AG04450 (cell line): ENCODE measurements around the gene SNX4. TPM values are rescaled to one million over a fixed set of nuclear protein-coding genes. Genes with fewer than 3 reads are reported as not detected.

Experiments used
- CTCF ChIA-PET: fragments of 300-600, 350-600 bp; formaldehyde crosslinking; extraction: SDS; loops from one replicate; lab custom pipeline; 2022; ENCODE audit warnings: antibody characterized with exemption, inconsistent platforms; lab: Charles Lee
- POLR2A ChIA-PET: fragments of 350-600 bp; formaldehyde crosslinking; extraction: SDS; loops from one replicate; lab custom pipeline; 2021; ENCODE audit warnings: antibody characterized with exemption, inconsistent platforms; lab: Yijun Ruan, JAX
- DNase-seq: peaks from one replicate; pipeline ENCODE4 v3.0.0-alpha.2; 2011; ENCODE audit warnings: low read depth, low spot score
- H3K27ac ChIP-seq: one replicate; pipeline ENCODE4 v1.5.1; 2012; ENCODE audit warnings: low read depth, low read length, control low read depth
- H3K27me3 ChIP-seq: one replicate; pipeline ENCODE4 v1.6.0; 2012; ENCODE audit warnings: low read length; ENCODE audit not compliant: control insufficient read depth, insufficient read depth
- H3K4me3 ChIP-seq: 2 replicates; pipeline ENCODE4 v1.5.1; 2011; ENCODE audit warnings: mild to moderate bottlenecking, low read depth, low read length, control low read depth
- H3K9me3 ChIP-seq: 2 replicates; pipeline ENCODE4 v1.5.1; 2012; ENCODE audit warnings: low read length; ENCODE audit not compliant: control insufficient read depth, insufficient read depth
- polyA plus RNA-seq: library from polyadenylated mRNA; depleted of rRNA; stranded (reverse); fragments of >200 nt; gene quantifications from 2 replicates; pipeline ENCODE4 v1.2.3, GENCODE V29; 2011
- TF ChIP-seq, protein P1 (sequence below): IDR thresholded peaks from 2 replicates; pipeline ENCODE4 v1.5.1; 2011; ENCODE audit warnings: low read depth, low read length, control low read depth, inconsistent platforms

Gene SNX4
- polyA plus RNA-seq, 1 experiment: 19.1 TPM

DNA sequence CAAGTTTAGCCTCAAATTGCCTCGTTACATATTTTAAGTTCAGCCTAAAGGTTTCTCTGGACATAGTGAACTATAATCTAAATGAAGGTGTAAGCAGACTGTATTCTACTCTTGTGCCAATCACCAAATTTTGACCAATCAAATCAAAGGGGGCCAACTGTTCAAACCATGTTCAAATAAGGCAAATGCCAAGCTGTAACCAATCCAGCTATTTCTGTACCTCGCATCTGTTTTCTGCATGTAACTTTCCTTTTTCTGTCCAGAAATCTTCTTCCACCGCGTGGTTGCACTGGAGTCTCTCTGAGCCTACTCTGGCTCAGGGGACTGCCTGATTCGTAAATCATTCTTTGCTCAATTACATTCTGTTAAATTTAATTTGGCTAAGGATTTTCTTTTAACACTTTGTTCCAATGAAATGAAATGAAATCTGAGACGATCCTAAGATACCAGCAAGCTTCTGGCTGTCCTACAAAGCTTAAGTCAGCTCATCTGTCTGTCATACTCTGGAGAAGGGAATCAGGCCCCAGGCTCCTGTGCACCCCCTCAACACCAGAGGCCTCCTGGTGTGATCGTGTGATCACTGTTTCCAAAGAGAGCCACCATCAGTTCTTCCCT is 91.7 kb downstream of the SNX4 start:
- ChIA-PET CTCF (interaction anchor here (1.1 kb wide), 3 partner anchors 9 to 158 kb away, joined by 3 to 4 read pairs (median 3); no protein-coding TSS in a partner anchor), POLR2A (no interaction called here)
- Histone ChIP-seq H3K4me3 (no peak overlapping the region), H3K9me3 (no peaks in the 10 kb centered on the region; the same call in 1 of the 2 replicates), H3K27me3 (no peaks in the 10 kb centered on the region), H3K27ac (no peak overlapping the region)
- TF ChIP-seq, protein P1, sequence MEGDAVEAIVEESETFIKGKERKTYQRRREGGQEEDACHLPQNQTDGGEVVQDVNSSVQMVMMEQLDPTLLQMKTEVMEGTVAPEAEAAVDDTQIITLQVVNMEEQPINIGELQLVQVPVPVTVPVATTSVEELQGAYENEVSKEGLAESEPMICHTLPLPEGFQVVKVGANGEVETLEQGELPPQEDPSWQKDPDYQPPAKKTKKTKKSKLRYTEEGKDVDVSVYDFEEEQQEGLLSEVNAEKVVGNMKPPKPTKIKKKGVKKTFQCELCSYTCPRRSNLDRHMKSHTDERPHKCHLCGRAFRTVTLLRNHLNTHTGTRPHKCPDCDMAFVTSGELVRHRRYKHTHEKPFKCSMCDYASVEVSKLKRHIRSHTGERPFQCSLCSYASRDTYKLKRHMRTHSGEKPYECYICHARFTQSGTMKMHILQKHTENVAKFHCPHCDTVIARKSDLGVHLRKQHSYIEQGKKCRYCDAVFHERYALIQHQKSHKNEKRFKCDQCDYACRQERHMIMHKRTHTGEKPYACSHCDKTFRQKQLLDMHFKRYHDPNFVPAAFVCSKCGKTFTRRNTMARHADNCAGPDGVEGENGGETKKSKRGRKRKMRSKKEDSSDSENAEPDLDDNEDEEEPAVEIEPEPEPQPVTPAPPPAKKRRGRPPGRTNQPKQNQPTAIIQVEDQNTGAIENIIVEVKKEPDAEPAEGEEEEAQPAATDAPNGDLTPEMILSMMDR: no peak
- no peak for DNase-seq

GRCh38 chr3:125418306-125418705 is 101.7 kb downstream of the SNX4 start:
- Histone ChIP-seq H3K4me3 (no peak overlapping the region), H3K27me3 (no peaks in the 10 kb centered on the region), H3K9me3 (peaks cover 4% of the 10 kb centered on the region; the same call in 1 of the 2 replicates), H3K27ac (no peak overlapping the region)
- no peak for DNase-seq
- POLR2A ChIA-PET: no interaction called here
- TF ChIP-seq, protein P1: no peak
- CTCF ChIA-PET: interaction anchor here (0.8 kb wide), 1 partner anchor 20 kb away, joined by 3 read pairs; no protein-coding TSS in a partner anchor

GRCh38 chr3:125416235-125416634 is 103.8 kb downstream of the SNX4 start:
- H3K4me3 ChIP-seq: no peak overlapping the region
- no peak overlapping the region for H3K27ac ChIP-seq
- peaks cover 4% of the 10 kb centered on the region; the same call in 1 of the 2 replicates for H3K9me3 ChIP-seq
- POLR2A ChIA-PET: interaction anchor here (0.7 kb wide), 2 partner anchors 348 to 422 kb away, joined by 5 to 6 read pairs; no protein-coding TSS in a partner anchor
- no peak for DNase-seq
- TF ChIP-seq, protein P1: no peak
- CTCF ChIA-PET: interaction anchor here (0.6 kb wide), 1 partner anchor 20 kb away, joined by 6 read pairs; no protein-coding TSS in a partner anchor
- H3K27me3 ChIP-seq: no peaks in the 10 kb centered on the region

GRCh38 chr3:125414669-125415068 is 105.3 kb downstream of the SNX4 start:
- TF ChIP-seq, protein P1: no peak
- H3K9me3 ChIP-seq: peaks cover 4% of the 10 kb centered on the region; the same call in 1 of the 2 replicates
- H3K27me3 ChIP-seq: no peaks in the 10 kb centered on the region
- H3K4me3 ChIP-seq: no peak overlapping the region
- POLR2A ChIA-PET: no interaction called here
- H3K27ac ChIP-seq: no peak overlapping the region
- DNase-seq: no peak
- CTCF ChIA-PET: interaction anchor here (0.7 kb wide), 1 partner anchor 15 kb away, joined by 5 read pairs; no protein-coding TSS in a partner anchor

- no peaks in the 10 kb centered on the region for H3K9me3 ChIP-seq
- ChIA-PET POLR2A (no interaction called here), CTCF (no interaction called here)
- no peak overlapping the region for H3K4me3 ChIP-seq
- DNase-seq: no peak
- TF ChIP-seq, protein P1: no peak
- H3K27ac ChIP-seq: no peak overlapping the region
- H3K27me3 ChIP-seq: no peaks in the 10 kb centered on the region
Measured at GRCh38 chr3:125410922-125411321, 109.1 kb downstream of the SNX4 start.
